NCI-H1694 treated with DMSO at 0.1 percent for 48 hours (cell line): ENCODE results near the gene OR4F29.
"Not testable (repeated sequence)": the region's sequence is repeated elsewhere in the genome, so short reads cannot be mapped to it uniquely, and the experiment has no call there.

ENCODE experiments used
- DNase-seq: peaks from one replicate; lab custom pipeline; 2025; lab: John Stamatoyannopoulos, UW

The OR4F29 gene

GRCh38 chr1:451578-451977 lies at the start of gene OR4F29:
Gene OR4F29 (minus strand): TSS chr1:451678. CDS start chr1:451678, 0 bp downstream.
- DNase-seq, result not testable (repeated sequence)
